ENCODE results near the gene DCXR. TPM values are rescaled to one million over a fixed set of nuclear protein-coding genes. Genes with fewer than 3 reads are reported as not detected.

The DCXR gene
- total and polyA plus RNA-seq, 2 of the 4 experiments (the other 2 are of a cell fraction), result 36.6 to 139 TPM

DNA sequence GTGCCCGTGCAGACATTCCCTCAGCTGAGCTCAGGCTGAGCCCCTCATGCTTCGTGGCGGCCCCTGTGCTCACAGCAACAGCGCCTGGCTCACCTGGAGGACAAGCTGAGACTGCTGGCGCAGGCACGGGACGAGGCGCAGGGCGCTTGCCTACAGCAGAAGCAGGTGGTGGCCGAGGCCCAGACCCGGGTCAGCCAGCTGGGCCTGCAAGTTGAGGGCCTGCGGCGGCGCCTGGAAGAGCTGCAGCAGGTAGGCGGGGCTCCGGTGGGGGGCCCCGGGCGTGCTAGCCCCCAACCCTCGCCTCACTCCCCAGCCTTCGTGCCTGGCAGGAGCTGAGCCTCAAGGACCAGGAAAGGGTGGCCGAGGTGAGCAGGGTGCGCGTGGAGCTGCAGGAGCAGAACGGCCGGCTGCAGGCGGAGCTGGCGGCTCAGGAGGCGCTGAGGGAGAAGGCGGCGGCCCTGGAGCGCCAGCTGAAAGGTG, 7.5 kb downstream of the DCXR start:
- TF ChIP-seq BHLHE40 (IDR thresholded peaks at IDR 0.05; ENCODE audit: low read depth, low read length), result no peak
- no peak for TF ChIP-seq CHD1 (IDR thresholded peaks at IDR 0.05; ENCODE audit: low read depth, low read length)
- no peak for TF ChIP-seq CEBPB (IDR thresholded peaks at IDR 0.05; ENCODE audit: low read depth, low read length)
- no peak for TF ChIP-seq RAD21 (IDR thresholded peaks at IDR 0.05; ENCODE audit: low read length)
- TF ChIP-seq, protein P1, sequence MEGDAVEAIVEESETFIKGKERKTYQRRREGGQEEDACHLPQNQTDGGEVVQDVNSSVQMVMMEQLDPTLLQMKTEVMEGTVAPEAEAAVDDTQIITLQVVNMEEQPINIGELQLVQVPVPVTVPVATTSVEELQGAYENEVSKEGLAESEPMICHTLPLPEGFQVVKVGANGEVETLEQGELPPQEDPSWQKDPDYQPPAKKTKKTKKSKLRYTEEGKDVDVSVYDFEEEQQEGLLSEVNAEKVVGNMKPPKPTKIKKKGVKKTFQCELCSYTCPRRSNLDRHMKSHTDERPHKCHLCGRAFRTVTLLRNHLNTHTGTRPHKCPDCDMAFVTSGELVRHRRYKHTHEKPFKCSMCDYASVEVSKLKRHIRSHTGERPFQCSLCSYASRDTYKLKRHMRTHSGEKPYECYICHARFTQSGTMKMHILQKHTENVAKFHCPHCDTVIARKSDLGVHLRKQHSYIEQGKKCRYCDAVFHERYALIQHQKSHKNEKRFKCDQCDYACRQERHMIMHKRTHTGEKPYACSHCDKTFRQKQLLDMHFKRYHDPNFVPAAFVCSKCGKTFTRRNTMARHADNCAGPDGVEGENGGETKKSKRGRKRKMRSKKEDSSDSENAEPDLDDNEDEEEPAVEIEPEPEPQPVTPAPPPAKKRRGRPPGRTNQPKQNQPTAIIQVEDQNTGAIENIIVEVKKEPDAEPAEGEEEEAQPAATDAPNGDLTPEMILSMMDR (conservative IDR thresholded peaks at IDR 0.05; ENCODE audit: low read depth, low read length), result no peak
- no peak for TF ChIP-seq MXI1 (IDR thresholded peaks at IDR 0.05; ENCODE audit: borderline replicate concordance, low read depth, low read length)
- TF ChIP-seq MAFK (IDR thresholded peaks at IDR 0.05; ENCODE audit: low read depth, low read length), result no peak
- TF ChIP-seq USF2 (IDR thresholded peaks at IDR 0.05; ENCODE audit: low read depth, low read length), result no peak
- TF ChIP-seq FOS (IDR thresholded peaks at IDR 0.05; ENCODE audit: low read depth, low read length), result no peak
- no peak for TF ChIP-seq NFE2L2 (IDR thresholded peaks at IDR 0.05; ENCODE audit: low read depth, low read length)
- TF ChIP-seq MAZ (IDR thresholded peaks at IDR 0.05; ENCODE audit: borderline replicate concordance, low read depth, low read length), result no peak
- TF ChIP-seq RCOR1 (IDR thresholded peaks at IDR 0.05; ENCODE audit: insufficient replicate concordance, low read length), result no peak
- no peak for TF ChIP-seq ELK1 (IDR thresholded peaks at IDR 0.05; ENCODE audit: borderline replicate concordance, low read depth, low read length)
- TF ChIP-seq RFX5 (IDR thresholded peaks at IDR 0.05; ENCODE audit: low read depth, low read length), result no peak
- H2AK5ac ChIP-seq (ENCODE audit: low read depth, low read length), result no peak overlapping the region
- H3K9me1 ChIP-seq (ENCODE audit: insufficient read depth, low read length), result no peaks in the 10 kb centered on the region
- H3K4ac ChIP-seq (ENCODE audit: low read depth, low read length), result no peak overlapping the region
- H3K4me1 ChIP-seq (ENCODE audit: control insufficient read depth, insufficient read depth, low read length), result peaks cover 4% of the 10 kb centered on the region; the same call in 1 of the 2 replicates
- H3K27me3 ChIP-seq (ENCODE audit: control insufficient read depth, insufficient read depth, low read length), result no peaks in the 10 kb centered on the region
- H3K9ac ChIP-seq (ENCODE audit: low read depth, low read length), result no peak overlapping the region
- H2BK15ac ChIP-seq (ENCODE audit: low read depth, low read length), result no peak overlapping the region
- CTCF ChIA-PET, result interaction anchor here (0.5 to 1.3 kb wide), 3 partner anchors 69 to 176 kb away, joined by 3 to 4 read pairs (median 3); no protein-coding TSS in a partner anchor
- peaks cover 2% of the 10 kb centered on the region for H3K36me3 ChIP-seq (ENCODE audit: control insufficient read depth, insufficient read depth, low read length)
- H3K4me2 ChIP-seq (ENCODE audit: low read depth, low read length), result no peak overlapping the region
- no peak overlapping the region for H4K91ac ChIP-seq (ENCODE audit: insufficient read depth, low read depth, low read length)
- no peak overlapping the region for H3K56ac ChIP-seq (ENCODE audit: extremely low read depth, insufficient read depth, low read length)
- in situ Hi-C loops (cut with MboI; ENCODE audit: low sequenced_read_pairs), result loop anchor here (5.0 kb wide), 1 partner anchor 127 kb away; no protein-coding TSS in a partner anchor
- peak overlapping the region; percentile 94 for H2AFZ ChIP-seq (replicated peaks; ENCODE audit: low read length, poor library complexity)
- H3K27ac ChIP-seq (ENCODE audit: insufficient read depth, low read length), result no peak overlapping the region
- no peak overlapping the region for H3K4me3 ChIP-seq (ENCODE audit: insufficient read depth, low read depth, low read length)
- H3K14ac ChIP-seq (replicated peaks; ENCODE audit: low read depth, low read length), result no peak overlapping the region
- H4K20me1 ChIP-seq (ENCODE audit: insufficient read depth, low read length), result no peaks in the 10 kb centered on the region; the same call in 1 of the 2 replicates
- dilution Hi-C loops (cut with HindIII; ENCODE audit: low sequenced_read_pairs, unreplicated experiment), result no loop called here
- DNase-seq (no peak), ATAC-seq (ENCODE audit: low read depth) (no peak)
- H2AK9ac ChIP-seq (replicated peaks; ENCODE audit: low read depth, low read length, poor library complexity), result no peak overlapping the region
- H2BK20ac ChIP-seq (ENCODE audit: low read depth, low read length), result no peak overlapping the region
- no peak overlapping the region for H2BK5ac ChIP-seq (ENCODE audit: low read depth, low read length, poor library complexity, severe bottlenecking)
- H3K18ac ChIP-seq (ENCODE audit: low read depth, low read length), result no peak overlapping the region
- no TSS peak for BruUV-seq (replicated peaks)
- H4K5ac ChIP-seq (ENCODE audit: low read depth, low read length), result no peak overlapping the region
- no peak overlapping the region for H4K8ac ChIP-seq (ENCODE audit: low read depth in 2 of 2, low read length in 2 of 2)
- no peak overlapping the region for H2BK120ac ChIP-seq (ENCODE audit: low read depth, low read length)
- intact Hi-C loops (cut with micrococcal nuclease), result loop anchor here (1.0 to 10.0 kb wide), 2 partner anchors 124 to 295 kb away; no protein-coding TSS in a partner anchor
- H3K79me1 ChIP-seq (ENCODE audit: low read depth in 1 of 2, low read length in 2 of 2), result no peaks in the 10 kb centered on the region
- no peak overlapping the region for H3K23ac ChIP-seq (ENCODE audit: low read depth, low read length)
- H3K9me3 ChIP-seq (ENCODE audit: control insufficient read depth, insufficient read depth, low read length), result no peaks in the 10 kb centered on the region
- 74% methylated on average over 19 of the region's 31 CpGs; no CpG with 5 or more reads in 1 of the 2 experiments for WGBS, 2 experiments (ENCODE audit: extremely low coverage in 2 of 2, insufficient read length in 1 of 2)
- POLR2A ChIA-PET (ENCODE audit: unreplicated experiment), result no interaction called here

Data from IMR-90 (cell line).